ENCODE measurements around the gene PTTG1IP. TPM values are rescaled to one million over a fixed set of nuclear protein-coding genes. Genes with fewer than 3 reads are reported as not detected.

Gene PTTG1IP
- total and polyA plus RNA-seq, 2 of the 13 experiments (the other 11 are each of a cell fraction or from before 2014, with no cell fraction given) = 161 to 700 TPM

DNA sequence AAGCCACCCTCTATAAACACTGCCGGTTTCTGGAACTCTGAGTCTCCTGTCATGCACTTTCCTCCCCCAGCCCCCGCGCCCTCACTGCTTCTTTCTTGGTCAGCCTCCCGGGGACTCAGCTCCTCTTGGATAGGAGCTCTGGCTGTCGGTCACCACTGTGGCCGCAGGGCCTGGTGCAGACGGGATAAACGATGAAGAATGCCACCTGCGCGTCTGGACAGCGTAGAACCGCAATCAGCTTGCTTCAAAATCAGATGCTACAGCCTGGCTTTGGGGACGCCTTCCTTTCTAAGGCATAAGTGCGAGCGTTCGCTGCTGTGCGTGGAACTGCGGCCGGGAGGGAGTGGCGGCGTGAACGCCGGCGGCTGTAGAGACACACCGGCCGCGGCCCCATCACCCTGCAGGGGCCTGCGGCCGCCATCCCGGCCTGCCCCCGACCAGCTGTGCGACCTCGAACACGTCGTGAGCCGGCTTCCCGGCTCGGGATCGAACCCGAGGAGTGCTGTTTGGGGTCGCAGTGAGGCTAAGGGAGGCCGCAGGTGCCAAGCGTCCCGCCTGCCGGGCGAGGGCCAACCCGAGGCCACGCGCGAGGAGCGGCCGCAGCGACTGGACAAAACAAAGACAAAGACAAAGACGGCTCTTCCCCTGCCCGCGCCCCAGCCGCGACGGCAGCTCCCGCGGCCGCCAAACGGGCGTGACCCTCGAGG is 688 bp downstream of the PTTG1IP start (continued):
- TF ChIP-seq, protein P1, sequence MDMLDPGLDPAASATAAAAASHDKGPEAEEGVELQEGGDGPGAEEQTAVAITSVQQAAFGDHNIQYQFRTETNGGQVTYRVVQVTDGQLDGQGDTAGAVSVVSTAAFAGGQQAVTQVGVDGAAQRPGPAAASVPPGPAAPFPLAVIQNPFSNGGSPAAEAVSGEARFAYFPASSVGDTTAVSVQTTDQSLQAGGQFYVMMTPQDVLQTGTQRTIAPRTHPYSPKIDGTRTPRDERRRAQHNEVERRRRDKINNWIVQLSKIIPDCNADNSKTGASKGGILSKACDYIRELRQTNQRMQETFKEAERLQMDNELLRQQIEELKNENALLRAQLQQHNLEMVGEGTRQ (IDR thresholded peaks at IDR 0.05; ENCODE audit: low read depth, low read length) = no peak
- TF ChIP-seq, protein P1 (CRISPR knock-in tag; IDR thresholded peaks at IDR 0.05; ENCODE audit: borderline replicate concordance) = no peak
- peak; percentile 8; the same call in 1 of the 2 replicates for TF ChIP-seq ELF3 (CRISPR knock-in tag; IDR thresholded peaks at IDR 0.05)
- TF ChIP-seq DR1 (CRISPR knock-in tag; IDR thresholded peaks at IDR 0.05) = no peak
- 0 out of 2 replicates have a peak, but pooled peaks have one; percentile 19 for TF ChIP-seq IRX3 (CRISPR knock-in tag; IDR thresholded peaks at IDR 0.05; ENCODE audit: borderline replicate concordance, low read depth)
- no peak for TF ChIP-seq ASH2L (IDR thresholded peaks at IDR 0.05; ENCODE audit: insufficient read length, low read depth, low read length)
- no peak for TF ChIP-seq EHMT2 (IDR thresholded peaks at IDR 0.05; ENCODE audit: borderline replicate concordance, low read depth, low read length)
- no peak for TF ChIP-seq MAFK (conservative IDR thresholded peaks at IDR 0.05 in 1 of 2, IDR thresholded peaks at IDR 0.05 in 1 of 2; ENCODE audit: low read length in 2 of 2)
- TF ChIP-seq, protein P2, sequence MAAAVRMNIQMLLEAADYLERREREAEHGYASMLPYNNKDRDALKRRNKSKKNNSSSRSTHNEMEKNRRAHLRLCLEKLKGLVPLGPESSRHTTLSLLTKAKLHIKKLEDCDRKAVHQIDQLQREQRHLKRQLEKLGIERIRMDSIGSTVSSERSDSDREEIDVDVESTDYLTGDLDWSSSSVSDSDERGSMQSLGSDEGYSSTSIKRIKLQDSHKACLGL (CRISPR knock-in tag; IDR thresholded peaks at IDR 0.05) = peak; percentile 40; the same call in 1 of the 2 replicates
- TF ChIP-seq ZFP41 (CRISPR knock-in tag; IDR thresholded peaks at IDR 0.05; ENCODE audit: borderline replicate concordance) = no peak
- TF ChIP-seq RFX1 (IDR thresholded peaks at IDR 0.05) = no peak
- TF ChIP-seq, protein P3, sequence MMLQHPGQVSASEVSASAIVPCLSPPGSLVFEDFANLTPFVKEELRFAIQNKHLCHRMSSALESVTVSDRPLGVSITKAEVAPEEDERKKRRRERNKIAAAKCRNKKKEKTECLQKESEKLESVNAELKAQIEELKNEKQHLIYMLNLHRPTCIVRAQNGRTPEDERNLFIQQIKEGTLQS (CRISPR knock-in tag; IDR thresholded peaks at IDR 0.05) = 0 out of 2 replicates have a peak, but pooled peaks have one; percentile 5
- TF ChIP-seq, protein P4, sequence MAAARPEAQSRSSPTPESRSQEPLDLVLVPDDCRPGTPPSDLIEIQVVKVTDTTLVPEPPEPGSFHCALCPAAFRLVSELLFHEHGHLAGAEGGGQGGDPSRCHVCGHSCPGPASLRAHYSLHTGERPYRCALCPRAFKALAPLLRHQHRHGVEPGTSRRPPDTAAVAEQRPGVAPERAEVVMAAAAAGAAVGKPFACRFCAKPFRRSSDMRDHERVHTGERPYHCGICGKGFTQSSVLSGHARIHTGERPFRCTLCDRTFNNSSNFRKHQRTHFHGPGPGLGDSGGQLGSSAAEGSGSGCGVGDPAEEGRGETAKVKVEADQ (CRISPR knock-in tag; IDR thresholded peaks at IDR 0.05; ENCODE audit: borderline replicate concordance) = no peak
- TF ChIP-seq ZNF629 (CRISPR knock-in tag; conservative IDR thresholded peaks at IDR 0.05) = no peak
- no peak for TF ChIP-seq GATA4 (IDR thresholded peaks at IDR 0.05; ENCODE audit: borderline replicate concordance, low read depth)
- TF ChIP-seq TEAD3 (CRISPR knock-in tag; optimal IDR thresholded peaks at IDR 0.05; ENCODE audit: borderline replicate concordance) = no peak
- TF ChIP-seq XRCC5 (optimal IDR thresholded peaks at IDR 0.05; ENCODE audit: low read length) = peak; percentile 9
- TF ChIP-seq ZNF777 (CRISPR knock-in tag; IDR thresholded peaks at IDR 0.05) = peak; percentile 55; the same call in 1 of the 2 replicates
- no peak for TF ChIP-seq ATF7 (IDR thresholded peaks at IDR 0.05)
- no peak for TF ChIP-seq ATF7 (CRISPR knock-in tag; IDR thresholded peaks at IDR 0.05)
- no peak for TF ChIP-seq NCOA5 (CRISPR knock-in tag; IDR thresholded peaks at IDR 0.05)
- TF ChIP-seq, protein P5, sequence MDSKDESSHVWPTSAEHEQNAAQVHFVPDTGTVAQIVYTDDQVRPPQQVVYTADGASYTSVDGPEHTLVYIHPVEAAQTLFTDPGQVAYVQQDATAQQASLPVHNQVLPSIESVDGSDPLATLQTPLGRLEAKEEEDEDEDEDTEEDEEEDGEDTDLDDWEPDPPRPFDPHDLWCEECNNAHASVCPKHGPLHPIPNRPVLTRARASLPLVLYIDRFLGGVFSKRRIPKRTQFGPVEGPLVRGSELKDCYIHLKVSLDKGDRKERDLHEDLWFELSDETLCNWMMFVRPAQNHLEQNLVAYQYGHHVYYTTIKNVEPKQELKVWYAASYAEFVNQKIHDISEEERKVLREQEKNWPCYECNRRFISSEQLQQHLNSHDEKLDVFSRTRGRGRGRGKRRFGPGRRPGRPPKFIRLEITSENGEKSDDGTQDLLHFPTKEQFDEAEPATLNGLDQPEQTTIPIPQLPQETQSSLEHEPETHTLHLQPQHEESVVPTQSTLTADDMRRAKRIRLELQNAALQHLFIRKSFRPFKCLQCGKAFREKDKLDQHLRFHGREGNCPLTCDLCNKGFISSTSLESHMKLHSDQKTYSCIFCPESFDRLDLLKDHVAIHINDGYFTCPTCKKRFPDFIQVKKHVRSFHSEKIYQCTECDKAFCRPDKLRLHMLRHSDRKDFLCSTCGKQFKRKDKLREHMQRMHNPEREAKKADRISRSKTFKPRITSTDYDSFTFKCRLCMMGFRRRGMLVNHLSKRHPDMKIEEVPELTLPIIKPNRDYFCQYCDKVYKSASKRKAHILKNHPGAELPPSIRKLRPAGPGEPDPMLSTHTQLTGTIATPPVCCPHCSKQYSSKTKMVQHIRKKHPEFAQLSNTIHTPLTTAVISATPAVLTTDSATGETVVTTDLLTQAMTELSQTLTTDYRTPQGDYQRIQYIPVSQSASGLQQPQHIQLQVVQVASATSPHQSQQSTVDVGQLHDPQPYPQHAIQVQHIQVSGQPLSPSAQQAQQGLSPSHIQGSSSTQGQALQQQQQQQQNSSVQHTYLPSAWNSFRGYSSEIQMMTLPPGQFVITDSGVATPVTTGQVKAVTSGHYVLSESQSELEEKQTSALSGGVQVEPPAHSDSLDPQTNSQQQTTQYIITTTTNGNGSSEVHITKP (CRISPR knock-in tag; IDR thresholded peaks at IDR 0.05; ENCODE audit: low read depth) = no peak
- TF ChIP-seq ZNF333 (CRISPR knock-in tag; IDR thresholded peaks at IDR 0.05; ENCODE audit: borderline replicate concordance) = peak; percentile 65; the same call in 1 of the 2 replicates

Data from HepG2 (cell line).